GM23338 (cell line): Measurements from ENCODE around the gene SFI1. TPM values are rescaled to one million over a fixed set of nuclear protein-coding genes. Genes with fewer than 3 reads are reported as not detected.
"Not testable (repeated sequence)": the region's sequence is repeated elsewhere in the genome, so short reads cannot be mapped to it uniquely, and the experiment has no call there.

Experiments
- ATAC-seq: fragments of 200-7000 bp; cut with Tn5 transposase; 3 replicates; pipeline ENCODE4 v1.9.1; 2020
- DNase-seq: peaks from one replicate; pipeline ENCODE4 v3.0.0-alpha.2; 2015; ENCODE audit warnings: low spot score
- H2AFZ ChIP-seq: fragments of 200-600 bp; sonication (generic); 2 replicates; pipeline ENCODE4 v1.8.0; 2016; ENCODE audit warnings: antibody characterized with exemption, mild to moderate bottlenecking, moderate library complexity
- H3F3A ChIP-seq: fragments of 200-600 bp; sonication (generic); replicated peaks from 2 replicates; pipeline ENCODE4 v1.8.0; 2017; ENCODE audit warnings: antibody characterized with exemption, mixed run types, low read depth
- H3K27ac ChIP-seq: fragments of 200-600 bp; sonication (generic); 2 replicates; pipeline ENCODE4 v1.6.1; 2016; ENCODE audit warnings: low read depth
- H3K27me3 ChIP-seq: fragments of 200-600 bp; sonication (generic); 2 replicates; pipeline ENCODE4 v1.8.0; 2016; ENCODE audit warnings: mild to moderate bottlenecking, mixed run types, moderate library complexity; ENCODE audit not compliant: insufficient read depth
- H3K36me3 ChIP-seq: fragments of 200-600 bp; sonication (generic); 2 replicates; pipeline ENCODE4 v1.8.0; 2016; ENCODE audit warnings: mild to moderate bottlenecking; ENCODE audit not compliant: insufficient read depth
- H3K4me1 ChIP-seq: fragments of 200-600 bp; sonication (generic); 2 replicates; pipeline ENCODE4 v1.8.0; 2016; ENCODE audit warnings: mild to moderate bottlenecking, moderate library complexity; ENCODE audit not compliant: insufficient read depth
- H3K4me2 ChIP-seq: fragments of 200-600 bp; sonication (generic); 2 replicates; pipeline ENCODE4 v1.7.1; 2017; ENCODE audit warnings: mixed run types
- H3K4me3 ChIP-seq: fragments of 200-600 bp; sonication (generic); 2 replicates; pipeline ENCODE4 v1.6.1; 2016; ENCODE audit warnings: mixed run types
- H3K79me2 ChIP-seq: fragments of 200-600 bp; sonication (generic); replicated peaks from 2 replicates; pipeline ENCODE4 v1.8.0; 2017; ENCODE audit warnings: mild to moderate bottlenecking; ENCODE audit not compliant: insufficient read depth
- H3K9me2 ChIP-seq: fragments of 200-600 bp; sonication (generic); 2 replicates; pipeline ENCODE4 v1.8.0; 2017; ENCODE audit not compliant: insufficient read depth
- H4K20me1 ChIP-seq: fragments of 200-600 bp; sonication (generic); replicated peaks from 2 replicates; pipeline ENCODE4 v1.8.0; 2017; ENCODE audit warnings: mild to moderate bottlenecking; ENCODE audit not compliant: insufficient read depth
- H3K27ac Mint-ChIP-seq: 2 replicates; pipeline ENCODE4 v1.8.0; 2020; ENCODE audit warnings: inconsistent platforms, mild to moderate bottlenecking, moderate library complexity, mixed read lengths
- H3K27me3 Mint-ChIP-seq: 3 replicates; pipeline ENCODE4 v1.8.0; 2022; ENCODE audit warnings: low read depth, mild to moderate bottlenecking, moderate library complexity, mixed read lengths, inconsistent platforms; ENCODE audit not compliant: insufficient read depth, poor library complexity
- H3K36me3 Mint-ChIP-seq: 3 replicates; pipeline ENCODE4 v1.8.0; 2021; ENCODE audit warnings: low read depth, mild to moderate bottlenecking, inconsistent platforms, moderate library complexity, mixed read lengths
- H3K4me1 Mint-ChIP-seq: 3 replicates; pipeline ENCODE4 v1.8.0; 2020; ENCODE audit warnings: mild to moderate bottlenecking, inconsistent platforms, mixed read lengths
- H3K4me3 Mint-ChIP-seq: 3 replicates; pipeline ENCODE4 v1.8.0; 2021; ENCODE audit warnings: moderate library complexity, mild to moderate bottlenecking, inconsistent platforms, mixed read lengths
- H3K9me3 Mint-ChIP-seq: 3 replicates; pipeline ENCODE4 v1.8.0; 2020; ENCODE audit warnings: moderate library complexity, mild to moderate bottlenecking, inconsistent platforms, mixed read lengths
- CREB1 ChIP-seq: fragments of 250-450 bp; sonication (Bioruptor Pico); IDR thresholded peaks from 2 replicates; pipeline ENCODE4 v1.5.0; 2020; ENCODE audit warnings: low read depth, mild to moderate bottlenecking, moderate library complexity
- CTCF ChIP-seq, 2 experiments: fragments of 200-600 bp in 1 of 2; sonication (generic) in 1 of 2; conservative IDR thresholded peaks; 2 replicates each; pipeline versions ENCODE4 v1.5.1 to v1.6.1; 2016 to 2017; ENCODE audit warnings: antibody characterized with exemption in 2 of 2, low read depth in 2 of 2, mild to moderate bottlenecking in 2 of 2, moderate library complexity in 1 of 2
- ETS1 ChIP-seq: IDR thresholded peaks from 2 replicates; pipeline ENCODE4 v1.6.1; 2016; ENCODE audit warnings: antibody characterized with exemption
- EZH2phosphoT487 ChIP-seq: fragments of 200-600 bp; sonication (generic); IDR thresholded peaks from one replicate; pipeline ENCODE4 v1.8.1; 2018; ENCODE audit warnings: antibody characterized with exemption; ENCODE audit not compliant: unreplicated experiment
- NANOG ChIP-seq: IDR thresholded peaks from 2 replicates; pipeline ENCODE4 v1.6.1; 2016; ENCODE audit warnings: antibody characterized with exemption, borderline replicate concordance
- POLR2AphosphoS5 ChIP-seq: IDR thresholded peaks from 2 replicates; pipeline ENCODE4 v1.6.1; 2016; ENCODE audit warnings: antibody characterized with exemption, low read depth
- STAT1 ChIP-seq: IDR thresholded peaks from one replicate; pipeline ENCODE4 v1.6.1; 2016; ENCODE audit warnings: antibody characterized with exemption; ENCODE audit not compliant: unreplicated experiment
- ZNF331 ChIP-seq: fragments of 250-450 bp; sonication (Bioruptor Pico); IDR thresholded peaks from 2 replicates; pipeline ENCODE4 v1.5.0; 2020; ENCODE audit warnings: low read depth, mild to moderate bottlenecking, moderate library complexity
- ZNF462 ChIP-seq: fragments of 250-450 bp; sonication (Bioruptor Pico); IDR thresholded peaks from 2 replicates; pipeline ENCODE4 v1.5.0; 2020; ENCODE audit warnings: mild to moderate bottlenecking, moderate library complexity
- polyA plus RNA-seq: library from polyadenylated mRNA; unstranded; fragments of >200 nt; fragmentation: Nextera tagmentation; extraction: Ambion mirVana; gene quantifications from 2 replicates; pipeline ENCODE4 v1.2.1, GENCODE V29; 2016
- total RNA-seq: library from RNA; depleted of rRNA; stranded (reverse); fragments of >200 nt; shearing (Covaris generic); gene quantifications from 2 replicates; pipeline ENCODE4 v1.2.3, GENCODE V29; 2014

Gene SFI1
- total and polyA plus RNA-seq, 2 experiments from 2014 or later = 16.7 to 25.6 TPM

- TF ChIP-seq ZNF462 (no peak), STAT1 (no peak), CTCF (conservative IDR thresholded peaks at IDR 0.05; ENCODE audit: low read depth in 2 of 2) (no peak), ETS1 (no peak), POLR2AphosphoS5 (no peak), CREB1 (CRISPR knock-in tag) (no peak), EZH2phosphoT487 (no peak), ZNF331 (CRISPR knock-in tag) (no peak), NANOG (no peak)
These were observed 15.2 kb upstream of the SFI1 start (continued) for GRCh38 chr22:31481129-31481528.

GRCh38 chr22:31482470-31482869, 13.9 kb upstream of the SFI1 start:
- not testable (repeated sequence) for H2AFZ ChIP-seq, H3K4me1 Mint-ChIP-seq, H3K4me2 ChIP-seq, ATAC-seq, H3K9me2 ChIP-seq, H3K27me3 ChIP-seq, H3F3A ChIP-seq, DNase-seq, H3K4me1 ChIP-seq, H3K36me3 ChIP-seq, H3K4me3 ChIP-seq, H3K9me3 Mint-ChIP-seq, H3K4me3 Mint-ChIP-seq, H3K27me3 Mint-ChIP-seq, H3K27ac Mint-ChIP-seq, H3K27ac ChIP-seq
- peaks cover 76% of the 10 kb centered on the region for H3K36me3 Mint-ChIP-seq
- peaks cover 25% of the 10 kb centered on the region for H4K20me1 ChIP-seq
- peaks cover 43% of the 10 kb centered on the region for H3K79me2 ChIP-seq

GRCh38 chr22:31486369-31486768, 10.0 kb upstream of the SFI1 start:
- not testable (repeated sequence) for H3K27me3 Mint-ChIP-seq, DNase-seq, H3K27me3 ChIP-seq, H3K4me2 ChIP-seq, H2AFZ ChIP-seq, H3K4me3 ChIP-seq, H3K9me2 ChIP-seq, H3K9me3 Mint-ChIP-seq, ATAC-seq, H3K27ac Mint-ChIP-seq, H3K27ac ChIP-seq, H3K4me3 Mint-ChIP-seq, H3K36me3 ChIP-seq
- peaks cover 22% of the 10 kb centered on the region for H3K4me1 ChIP-seq
- H3K36me3 Mint-ChIP-seq = peaks cover 58% of the 10 kb centered on the region
- peaks cover 13% of the 10 kb centered on the region for H4K20me1 ChIP-seq
- peaks cover 13% of the 10 kb centered on the region for H3F3A ChIP-seq
- H3K4me1 Mint-ChIP-seq = peaks cover 19% of the 10 kb centered on the region
- H3K79me2 ChIP-seq = peaks cover 34% of the 10 kb centered on the region
